Measurements from ENCODE around the gene SRRM4. TPM values are rescaled to one million over a fixed set of nuclear protein-coding genes. Genes with fewer than 3 reads are reported as not detected.

SRRM4 gene
- total RNA-seq, 1 experiment from 2014 or later = 0.96 TPM

- no peak for TF ChIP-seq ATF6 (CRISPR knock-in tag; IDR thresholded peaks at IDR 0.05)
- no peak for TF ChIP-seq MAX (CRISPR knock-in tag; IDR thresholded peaks at IDR 0.05)
- TF ChIP-seq ZNF512 (CRISPR knock-in tag; IDR thresholded peaks at IDR 0.05; ENCODE audit: borderline replicate concordance) = no peak
- TF ChIP-seq ZNF423 (CRISPR knock-in tag; IDR thresholded peaks at IDR 0.05) = no peak
- TF ChIP-seq RELA (CRISPR knock-in tag; IDR thresholded peaks at IDR 0.05; ENCODE audit: borderline replicate concordance) = no peak
- TF ChIP-seq, protein P1, sequence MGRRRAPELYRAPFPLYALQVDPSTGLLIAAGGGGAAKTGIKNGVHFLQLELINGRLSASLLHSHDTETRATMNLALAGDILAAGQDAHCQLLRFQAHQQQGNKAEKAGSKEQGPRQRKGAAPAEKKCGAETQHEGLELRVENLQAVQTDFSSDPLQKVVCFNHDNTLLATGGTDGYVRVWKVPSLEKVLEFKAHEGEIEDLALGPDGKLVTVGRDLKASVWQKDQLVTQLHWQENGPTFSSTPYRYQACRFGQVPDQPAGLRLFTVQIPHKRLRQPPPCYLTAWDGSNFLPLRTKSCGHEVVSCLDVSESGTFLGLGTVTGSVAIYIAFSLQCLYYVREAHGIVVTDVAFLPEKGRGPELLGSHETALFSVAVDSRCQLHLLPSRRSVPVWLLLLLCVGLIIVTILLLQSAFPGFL (CRISPR knock-in tag; IDR thresholded peaks at IDR 0.05; ENCODE audit: borderline replicate concordance) = no peak
- TF ChIP-seq NFE2L1 (CRISPR knock-in tag; IDR thresholded peaks at IDR 0.05) = peak; percentile 96
- TF ChIP-seq GTF2I (CRISPR knock-in tag; conservative IDR thresholded peaks at IDR 0.05) = no peak
- no peak for TF ChIP-seq ZNF416 (CRISPR knock-in tag; IDR thresholded peaks at IDR 0.05)
- no peak for TF ChIP-seq ZNF121 (CRISPR knock-in tag; IDR thresholded peaks at IDR 0.05)
- TF ChIP-seq GABPB1 (CRISPR knock-in tag; IDR thresholded peaks at IDR 0.05) = no peak
- TF ChIP-seq, protein P2, sequence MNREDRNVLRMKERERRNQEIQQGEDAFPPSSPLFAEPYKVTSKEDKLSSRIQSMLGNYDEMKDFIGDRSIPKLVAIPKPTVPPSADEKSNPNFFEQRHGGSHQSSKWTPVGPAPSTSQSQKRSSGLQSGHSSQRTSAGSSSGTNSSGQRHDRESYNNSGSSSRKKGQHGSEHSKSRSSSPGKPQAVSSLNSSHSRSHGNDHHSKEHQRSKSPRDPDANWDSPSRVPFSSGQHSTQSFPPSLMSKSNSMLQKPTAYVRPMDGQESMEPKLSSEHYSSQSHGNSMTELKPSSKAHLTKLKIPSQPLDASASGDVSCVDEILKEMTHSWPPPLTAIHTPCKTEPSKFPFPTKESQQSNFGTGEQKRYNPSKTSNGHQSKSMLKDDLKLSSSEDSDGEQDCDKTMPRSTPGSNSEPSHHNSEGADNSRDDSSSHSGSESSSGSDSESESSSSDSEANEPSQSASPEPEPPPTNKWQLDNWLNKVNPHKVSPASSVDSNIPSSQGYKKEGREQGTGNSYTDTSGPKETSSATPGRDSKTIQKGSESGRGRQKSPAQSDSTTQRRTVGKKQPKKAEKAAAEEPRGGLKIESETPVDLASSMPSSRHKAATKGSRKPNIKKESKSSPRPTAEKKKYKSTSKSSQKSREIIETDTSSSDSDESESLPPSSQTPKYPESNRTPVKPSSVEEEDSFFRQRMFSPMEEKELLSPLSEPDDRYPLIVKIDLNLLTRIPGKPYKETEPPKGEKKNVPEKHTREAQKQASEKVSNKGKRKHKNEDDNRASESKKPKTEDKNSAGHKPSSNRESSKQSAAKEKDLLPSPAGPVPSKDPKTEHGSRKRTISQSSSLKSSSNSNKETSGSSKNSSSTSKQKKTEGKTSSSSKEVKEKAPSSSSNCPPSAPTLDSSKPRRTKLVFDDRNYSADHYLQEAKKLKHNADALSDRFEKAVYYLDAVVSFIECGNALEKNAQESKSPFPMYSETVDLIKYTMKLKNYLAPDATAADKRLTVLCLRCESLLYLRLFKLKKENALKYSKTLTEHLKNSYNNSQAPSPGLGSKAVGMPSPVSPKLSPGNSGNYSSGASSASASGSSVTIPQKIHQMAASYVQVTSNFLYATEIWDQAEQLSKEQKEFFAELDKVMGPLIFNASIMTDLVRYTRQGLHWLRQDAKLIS (CRISPR knock-in tag; IDR thresholded peaks at IDR 0.05; ENCODE audit: borderline replicate concordance) = no peak
- TF ChIP-seq ZNF317 (CRISPR knock-in tag; IDR thresholded peaks at IDR 0.05; ENCODE audit: borderline replicate concordance, low read depth) = no peak
- no peak for TF ChIP-seq ZNF396 (CRISPR knock-in tag; IDR thresholded peaks at IDR 0.05; ENCODE audit: borderline replicate concordance)
- TF ChIP-seq MLX (CRISPR knock-in tag; IDR thresholded peaks at IDR 0.05) = no peak
- TF ChIP-seq ZBTB21 (CRISPR knock-in tag; IDR thresholded peaks at IDR 0.05; ENCODE audit: borderline replicate concordance) = no peak
- peak; percentile 84 for TF ChIP-seq IRF1 (CRISPR knock-in tag; IDR thresholded peaks at IDR 0.05)
- no peak for TF ChIP-seq CBFB (CRISPR knock-in tag; IDR thresholded peaks at IDR 0.05; ENCODE audit: low read depth)
- no peak for TF ChIP-seq CREB1 (CRISPR knock-in tag; IDR thresholded peaks at IDR 0.05)
- TF ChIP-seq ZNF263 (CRISPR knock-in tag; IDR thresholded peaks at IDR 0.05; ENCODE audit: low read depth) = no peak
- no peak for TF ChIP-seq PRRX2 (CRISPR knock-in tag; IDR thresholded peaks at IDR 0.05)
- TF ChIP-seq, protein P3, sequence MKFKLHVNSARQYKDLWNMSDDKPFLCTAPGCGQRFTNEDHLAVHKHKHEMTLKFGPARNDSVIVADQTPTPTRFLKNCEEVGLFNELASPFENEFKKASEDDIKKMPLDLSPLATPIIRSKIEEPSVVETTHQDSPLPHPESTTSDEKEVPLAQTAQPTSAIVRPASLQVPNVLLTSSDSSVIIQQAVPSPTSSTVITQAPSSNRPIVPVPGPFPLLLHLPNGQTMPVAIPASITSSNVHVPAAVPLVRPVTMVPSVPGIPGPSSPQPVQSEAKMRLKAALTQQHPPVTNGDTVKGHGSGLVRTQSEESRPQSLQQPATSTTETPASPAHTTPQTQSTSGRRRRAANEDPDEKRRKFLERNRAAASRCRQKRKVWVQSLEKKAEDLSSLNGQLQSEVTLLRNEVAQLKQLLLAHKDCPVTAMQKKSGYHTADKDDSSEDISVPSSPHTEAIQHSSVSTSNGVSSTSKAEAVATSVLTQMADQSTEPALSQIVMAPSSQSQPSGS (CRISPR knock-in tag; IDR thresholded peaks at IDR 0.05; ENCODE audit: borderline replicate concordance, low read depth) = no peak
- no peak for TF ChIP-seq STAT6 (CRISPR knock-in tag; conservative IDR thresholded peaks at IDR 0.05; ENCODE audit: low read depth)
Measured at GRCh38 chr12:119060847-119061796, 79.8 kb downstream of the SRRM4 start (continued).

Data from WTC11 (cell line).